CD14-positive monocyte (primary cell): ENCODE measurements around the gene LARP4B. TPM values are rescaled to one million over a fixed set of nuclear protein-coding genes. Genes with fewer than 3 reads are reported as not detected.

Experiments
- DNase-seq, 3 donors: peaks; one replicate each; pipeline ENCODE4 v3.0.0-alpha.2; 2011 to 2022
- H2AFZ ChIP-seq: 2 replicates; pipeline ENCODE4 v1.6.0; 2012; ENCODE audit warnings: mild to moderate bottlenecking, low read depth, low read length, inconsistent platforms; ENCODE audit not compliant: insufficient read depth, poor library complexity, severe bottlenecking
- H3K27ac ChIP-seq, 2 donors: 1 replicate in 1 of 2; 2 replicates in 1 of 2; pipeline ENCODE4 v1.5.1; 2012 to 2013; ENCODE audit warnings: low read length in 2 of 2, control low read depth in 1 of 2, inconsistent platforms in 1 of 2, low read depth in 1 of 2, mild to moderate bottlenecking in 1 of 2
- H3K27me3 ChIP-seq, 2 donors: one replicate each; pipeline versions ENCODE4 v1.6.0 to v1.6.1; 2011 to 2013; ENCODE audit warnings: low read length in 2 of 2; ENCODE audit not compliant: control insufficient read depth in 2 of 2, insufficient read depth in 2 of 2
- H3K36me3 ChIP-seq, 2 donors: replicated peaks in 1 of 2; 1 replicate in 1 of 2; 2 replicates in 1 of 2; pipeline versions ENCODE4 v1.5.1 to v1.6.1; 2012 to 2013; ENCODE audit warnings: low read length in 2 of 2, control low read depth in 1 of 2, inconsistent platforms in 1 of 2, mild to moderate bottlenecking in 1 of 2; ENCODE audit not compliant: insufficient read depth in 2 of 2, control insufficient read depth in 1 of 2
- H3K4me1 ChIP-seq, 2 donors: 1 replicate in 1 of 2; 2 replicates in 1 of 2; pipeline versions ENCODE4 v1.5.1 to v1.6.1; 2012 to 2013; ENCODE audit warnings: low read length in 2 of 2, control low read depth in 1 of 2, inconsistent platforms in 1 of 2, mild to moderate bottlenecking in 1 of 2, moderate library complexity in 1 of 2; ENCODE audit not compliant: insufficient read depth in 2 of 2, control insufficient read depth in 1 of 2
- H3K4me2 ChIP-seq: replicated peaks from 2 replicates; pipeline ENCODE3; 2012; ENCODE audit warnings: low read length, moderate library complexity, mild to moderate bottlenecking; ENCODE audit not compliant: poor library complexity, severe bottlenecking; ENCODE audit errors: extremely low read depth
- H3K4me3 ChIP-seq, 3 experiments: fragments of 200-600 bp in 1 of 3; sonication (generic) in 1 of 3; replicated peaks in 1 of 3; 1 replicate in 2 of 3; 2 replicates in 1 of 3; pipeline ENCODE4 v1.5.1; 2011 to 2013; ENCODE audit warnings: low read length in 3 of 3, mild to moderate bottlenecking in 3 of 3, control low read depth in 2 of 3, low read depth in 2 of 3, inconsistent platforms in 1 of 3, moderate library complexity in 1 of 3
- H3K79me2 ChIP-seq: 2 replicates; pipeline ENCODE4 v1.6.0; 2012; ENCODE audit warnings: mild to moderate bottlenecking, control low read depth, inconsistent platforms, low read length, moderate library complexity; ENCODE audit not compliant: insufficient read depth
- H3K9ac ChIP-seq: 2 replicates; pipeline ENCODE4 v1.6.0; 2017; ENCODE audit warnings: low read length, mild to moderate bottlenecking; ENCODE audit not compliant: insufficient read depth, poor library complexity, severe bottlenecking
- H3K9me3 ChIP-seq, 2 donors: replicated peaks in 1 of 2; 1 replicate in 1 of 2; 2 replicates in 1 of 2; pipeline versions ENCODE4 v1.5.1 to v1.6.1; 2012 to 2013; ENCODE audit warnings: low read length in 2 of 2, control low read depth in 1 of 2; ENCODE audit not compliant: control insufficient read depth in 1 of 2, insufficient read depth in 1 of 2
- H4K20me1 ChIP-seq: 2 replicates; pipeline ENCODE4 v1.6.0; 2012; ENCODE audit warnings: mild to moderate bottlenecking, low read length, control low read depth, moderate library complexity; ENCODE audit not compliant: insufficient read depth
- H3K27ac Mint-ChIP-seq, 7 donors: one replicate each; pipeline ENCODE4 v1.8.0; 2020; ENCODE audit warnings: mild to moderate bottlenecking in 7 of 7, mixed read lengths in 7 of 7, moderate library complexity in 6 of 7, inconsistent platforms in 2 of 7
- H3K27me3 Mint-ChIP-seq, 3 donors: one replicate each; pipeline ENCODE4 v1.8.0; 2021 to 2022; ENCODE audit warnings: low read depth in 3 of 3, mild to moderate bottlenecking in 3 of 3, mixed read lengths in 3 of 3, moderate library complexity in 3 of 3, inconsistent platforms in 1 of 3
- H3K36me3 Mint-ChIP-seq, 2 donors: one replicate each; pipeline ENCODE4 v1.8.0; 2020; ENCODE audit warnings: mixed read lengths in 2 of 2, inconsistent platforms in 1 of 2, mild to moderate bottlenecking in 1 of 2
- H3K4me1 Mint-ChIP-seq: one replicate; pipeline ENCODE4 v1.8.0; 2020; ENCODE audit warnings: mild to moderate bottlenecking, mixed read lengths
- H3K4me3 Mint-ChIP-seq, 2 donors: one replicate each; pipeline ENCODE4 v1.8.0; 2020; ENCODE audit warnings: mild to moderate bottlenecking in 2 of 2, mixed read lengths in 2 of 2, moderate library complexity in 1 of 2
- H3K9me3 Mint-ChIP-seq, 7 donors: one replicate each; pipeline ENCODE4 v1.8.0; 2020 to 2022; ENCODE audit warnings: mixed read lengths in 7 of 7, mild to moderate bottlenecking in 6 of 7, moderate library complexity in 6 of 7, inconsistent platforms in 2 of 7
- CTCF ChIP-seq: fragments of 200-600 bp; IDR thresholded peaks from one replicate; pipeline ENCODE4 v1.8.0; 2022; ENCODE audit warnings: antibody characterized with exemption, mild to moderate bottlenecking
- WGBS: methylation state at CpG from one replicate; pipeline ENCODE4 v1.1.5; 2013; ENCODE audit warnings: missing lambda C conversion rate; ENCODE audit not compliant: insufficient coverage; 5-methylcytosine and 5-hydroxymethylcytosine counted together
- intact Hi-C, 2 donors: fragments of 100-400 bp; cut with micrococcal nuclease; formaldehyde crosslinking; loops; one replicate each; pipeline versions ENCODE4 v1.15.0 to v1.15.1; 2023
- polyA plus RNA-seq, 3 donors: library from polyadenylated mRNA; depleted of rRNA in 1 of 3; unstranded in 2 of 3; stranded (reverse) in 1 of 3; fragments of 300-500 nt in 2 of 3; fragments of >200 nt in 1 of 3; fragmentation: Illumina TruSeq in 2 of 3; gene quantifications; 1 replicate in 2 of 3; 2 replicates in 1 of 3; pipeline ENCODE4 v1.2.3, GENCODE V29; 2012 to 2021

The LARP4B gene
- polyA plus RNA-seq, 3 donors = 17.2 to 52.3 (median 33.0) TPM

GRCh38 chr10:855079-855478, 76.4 kb downstream of the LARP4B start:
- H3K27me3 Mint-ChIP-seq = no peaks in the 10 kb centered on the region
- no peak overlapping the region for H3K27ac Mint-ChIP-seq
- WGBS = no CpG with 5 or more reads among the region's 1 CpG
- H3K4me1 Mint-ChIP-seq = peaks cover 23% of the 10 kb centered on the region
- no peak overlapping the region for H2AFZ ChIP-seq
- peaks cover 0 to 11% (median 6%) of the 10 kb centered on the region in 7 donors for H3K9me3 Mint-ChIP-seq
- H3K4me3 Mint-ChIP-seq = no peak overlapping the region
- TF ChIP-seq CTCF = no peak
- H3K36me3 ChIP-seq = peaks cover 52 to 80% of the 10 kb centered on the region in 2 donors
- H3K4me2 ChIP-seq = no peak overlapping the region
- no peak for DNase-seq
- peaks cover 96% of the 10 kb centered on the region for H4K20me1 ChIP-seq
- peak overlapping the region in 1 of 2 donors; percentile 24 for H3K27ac ChIP-seq
- H3K27me3 ChIP-seq = no peaks in the 10 kb centered on the region
- intact Hi-C loops = no loop called here
- H3K4me3 ChIP-seq = no peak overlapping the region
- peaks cover 71% of the 10 kb centered on the region for H3K79me2 ChIP-seq
- peaks cover 8 to 15% of the 10 kb centered on the region in 2 donors for H3K4me1 ChIP-seq
- no peak overlapping the region for H3K9ac ChIP-seq
- peaks cover 66 to 78% of the 10 kb centered on the region in 2 donors for H3K36me3 Mint-ChIP-seq
- H3K9me3 ChIP-seq = no peaks in the 10 kb centered on the region

- peaks cover 60 to 74% of the 10 kb centered on the region in 2 donors for H3K36me3 Mint-ChIP-seq
These were observed 78.5 kb downstream of the LARP4B start for GRCh38 chr10:853017-853416.

More at GRCh38 chr10:853017-853416, 78.5 kb downstream of the LARP4B start:
- Histone ChIP-seq H3K9ac (no peak overlapping the region), H2AFZ (no peak overlapping the region), H3K4me3 (no peak overlapping the region), H3K79me2 (peaks cover 81% of the 10 kb centered on the region), H3K36me3 (peaks cover 42 to 77% of the 10 kb centered on the region in 2 donors), H3K4me2 (no peak overlapping the region), H4K20me1 (peaks cover 96% of the 10 kb centered on the region), H3K9me3 (no peaks in the 10 kb centered on the region), H3K27me3 (no peaks in the 10 kb centered on the region), H3K27ac (peak overlapping the region in 1 of 2 donors; percentile 74), H3K4me1 (peaks cover 8 to 15% of the 10 kb centered on the region in 2 donors)
- H3K4me3 Mint-ChIP-seq = no peak overlapping the region
- no peaks in the 10 kb centered on the region for H3K27me3 Mint-ChIP-seq
- peak overlapping the region in 4 of 7 donors; percentile 18 to 87 (median 44) for H3K27ac Mint-ChIP-seq
- peaks cover 0 to 13% (median 6%) of the 10 kb centered on the region in 7 donors for H3K9me3 Mint-ChIP-seq
- DNase-seq = no peak
- H3K4me1 Mint-ChIP-seq = peaks cover 23% of the 10 kb centered on the region
- TF ChIP-seq CTCF = no peak
- intact Hi-C loops = no loop called here
